ENCODE results near the gene RERG.
"Not testable (repeated sequence)": the region's sequence is repeated elsewhere in the genome, so short reads cannot be mapped to it uniquely, and the experiment has no call there.

RERG gene

DNA sequence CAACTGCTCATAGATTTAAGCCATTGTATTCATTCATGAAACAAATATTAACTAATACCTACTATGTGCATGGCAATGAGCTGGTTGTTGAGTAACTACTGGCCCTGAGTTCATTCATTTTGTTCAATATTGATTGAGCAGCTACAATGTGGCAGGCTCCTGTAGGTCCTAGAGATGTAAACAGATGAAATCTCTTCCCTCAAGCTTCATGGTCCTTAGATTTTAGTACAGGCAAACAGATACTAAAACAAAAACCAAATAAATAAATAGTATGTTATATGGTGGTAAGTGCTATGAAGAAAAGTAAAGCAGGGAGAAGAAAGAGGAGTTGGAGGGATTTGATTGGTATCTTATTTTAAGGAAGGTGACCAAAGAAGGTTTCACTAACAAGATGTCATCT is 77.8 kb downstream of the RERG start:
- no peak for DNase-seq (ENCODE audit: low read depth in 2 of 2)

- DNase-seq (ENCODE audit: low read depth in 2 of 2) = no peak
These were observed 78.5 kb downstream of the RERG start for GRCh38 chr12:15142711-15143110.

GRCh38 chr12:15131431-15131830 is 89.8 kb downstream of the RERG start:
- no peak for DNase-seq (ENCODE audit: low read depth in 2 of 2)

GRCh38 chr12:15130541-15130940 is 90.7 kb downstream of the RERG start:
- no peak for DNase-seq (ENCODE audit: low read depth in 2 of 2)

DNA sequence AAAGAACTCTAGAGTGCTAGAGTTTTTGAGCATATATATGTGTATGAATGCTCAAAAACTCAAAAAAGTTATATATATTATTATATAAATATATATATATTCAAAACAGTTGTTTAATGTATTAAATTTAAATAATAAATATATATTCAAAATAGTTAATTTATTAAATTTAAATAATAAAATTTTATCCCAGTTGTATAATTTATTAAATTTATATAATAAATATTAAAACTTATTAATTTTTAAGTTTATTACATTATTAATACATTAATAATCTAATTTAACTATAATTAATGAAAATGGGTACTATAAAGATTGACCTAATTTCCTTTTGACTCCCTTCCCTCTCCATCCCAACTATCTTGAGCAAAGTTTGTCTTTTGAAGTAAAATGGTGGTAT is 97.8 kb downstream of the RERG start:
- DNase-seq (ENCODE audit: low read depth in 2 of 2) = no peak

- no peak for DNase-seq (ENCODE audit: low read depth in 2 of 2)
These were observed 98.9 kb downstream of the RERG start for GRCh38 chr12:15122344-15122743.

DNA sequence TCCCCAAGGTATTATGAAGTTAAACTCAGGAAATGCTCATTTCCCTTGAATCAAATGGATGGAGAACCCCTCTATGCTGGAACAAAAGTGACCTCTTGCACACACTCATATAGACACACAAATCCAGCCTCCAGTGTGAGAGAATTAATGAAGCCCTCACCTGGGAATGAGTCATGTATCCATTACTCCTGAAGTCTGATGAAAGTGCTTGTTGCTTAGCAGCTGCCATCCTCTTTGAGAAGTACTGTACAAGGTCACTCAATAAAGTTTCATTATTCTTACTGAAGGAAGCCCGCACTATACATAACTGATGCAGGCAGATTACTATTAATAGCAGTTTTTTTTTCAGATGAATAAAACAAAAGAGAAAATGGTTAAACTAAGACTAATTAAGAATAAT is 102.3 kb downstream of the RERG start:
- DNase-seq (ENCODE audit: low read depth in 2 of 2) = no peak

DNA sequence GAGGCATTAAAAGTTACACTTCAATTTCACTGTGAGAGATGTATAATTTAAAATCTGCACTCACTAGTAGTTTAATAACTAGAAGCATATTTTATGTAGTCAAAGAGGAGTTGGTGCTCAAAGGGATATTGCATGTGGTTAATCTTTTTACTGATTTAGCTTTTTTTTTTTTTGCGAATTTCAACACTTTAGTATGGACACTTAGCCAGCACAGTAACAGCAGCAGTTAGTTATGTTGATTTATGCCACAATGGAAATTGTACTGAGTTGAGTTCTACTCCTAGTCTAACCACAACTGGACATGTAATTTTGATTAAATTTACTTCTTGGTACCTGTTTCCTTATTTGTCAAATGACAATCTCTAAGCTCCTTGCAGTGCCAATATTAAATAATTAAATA is 104.2 kb downstream of the RERG start:
- no peak for DNase-seq (ENCODE audit: low read depth in 2 of 2)

DNA sequence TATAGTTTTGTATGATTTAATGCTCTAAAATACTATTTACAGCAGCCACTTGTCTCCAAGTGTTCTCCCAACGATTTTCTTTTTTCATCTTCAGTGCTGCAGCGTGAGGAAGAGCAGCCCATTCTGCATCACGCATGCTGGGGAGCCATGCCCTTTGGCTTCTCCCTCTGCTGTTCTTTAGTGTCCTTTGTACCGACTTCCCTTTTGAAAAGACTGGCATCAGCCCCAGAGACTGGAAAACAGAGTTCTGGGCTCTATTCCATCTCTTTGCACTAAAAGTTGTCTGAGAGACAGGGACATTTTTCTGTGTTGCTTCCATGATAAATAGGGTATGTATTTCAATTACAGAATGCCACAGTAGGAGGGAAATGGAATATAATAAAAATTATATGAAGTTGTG is 105.1 kb downstream of the RERG start:
- DNase-seq (ENCODE audit: low read depth in 2 of 2) = no peak

- no peak for DNase-seq (ENCODE audit: low read depth in 2 of 2)
These were observed 105.8 kb downstream of the RERG start for GRCh38 chr12:15115434-15115833.

GRCh38 chr12:15114501-15114900 is 106.7 kb downstream of the RERG start:
- DNase-seq (ENCODE audit: low read depth in 2 of 2) = no peak

DNA sequence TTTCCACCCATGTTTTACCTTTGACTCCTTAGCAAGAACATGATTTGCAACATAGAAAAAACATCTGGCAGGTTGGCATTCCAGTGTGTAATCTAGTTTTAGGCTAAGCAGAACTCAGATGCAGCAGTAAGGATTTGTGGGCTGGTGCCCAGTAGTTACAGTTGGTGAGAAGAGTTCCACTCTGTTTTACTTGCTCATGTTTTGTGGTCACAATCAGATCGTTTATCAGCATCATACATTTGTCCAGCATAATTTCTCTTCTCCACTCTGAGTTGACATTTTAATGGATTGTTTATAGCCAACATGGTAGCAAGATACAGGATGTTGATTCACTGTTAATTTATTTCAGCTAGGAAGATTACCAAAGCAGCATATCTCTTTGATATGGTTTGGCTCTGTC is 128.4 kb downstream of the RERG start:
- DNase-seq (ENCODE audit: low read depth in 2 of 2) = no peak

DNA sequence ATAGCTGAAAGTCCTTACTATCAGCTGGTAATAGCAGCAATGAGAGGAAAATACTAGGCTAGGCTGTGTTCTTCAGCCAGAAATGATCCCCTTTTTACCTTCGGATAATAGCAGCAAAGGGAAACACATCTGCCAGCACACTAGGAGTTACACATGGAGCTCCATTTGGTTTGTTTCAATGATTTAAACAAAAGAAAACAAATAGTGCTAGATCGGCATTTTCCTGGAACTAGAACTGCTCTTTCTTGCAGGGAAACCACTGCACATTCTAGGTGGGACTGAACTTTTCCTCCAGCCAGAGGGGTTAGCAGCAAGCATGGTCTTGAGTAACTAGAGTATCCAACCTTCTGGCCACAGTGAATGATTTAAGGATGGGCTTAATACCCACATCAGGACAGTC is 130.8 kb downstream of the RERG start:
- DNase-seq (ENCODE audit: low read depth in 2 of 2) = no peak

DNA sequence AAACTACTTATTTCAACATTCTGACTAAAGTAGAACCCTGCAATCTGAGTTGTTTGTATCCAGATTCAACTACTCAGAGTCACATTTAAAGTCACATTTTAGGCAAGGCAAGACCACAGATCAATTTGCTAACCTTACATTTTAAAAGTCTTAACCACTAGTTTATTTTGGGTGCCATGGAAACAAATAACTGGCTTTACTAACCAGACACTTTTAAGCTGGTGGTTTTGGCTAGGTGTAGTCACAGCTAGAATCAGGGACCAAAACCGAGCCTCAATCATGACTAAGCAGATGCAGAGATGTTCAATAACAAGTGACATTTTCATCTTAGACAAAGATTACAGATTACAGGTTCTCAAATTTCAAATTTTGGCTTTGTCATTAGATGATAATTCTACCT is 133.1 kb downstream of the RERG start:
- no peak for DNase-seq (ENCODE audit: low read depth in 2 of 2)

- DNase-seq (ENCODE audit: low read depth in 2 of 2) = not testable (repeated sequence)
These were observed 143.5 kb downstream of the RERG start for GRCh38 chr12:15077751-15078150.

GRCh38 chr12:15074351-15074750 is 146.9 kb downstream of the RERG start:
- no peak for DNase-seq (ENCODE audit: low read depth in 2 of 2)

DNA sequence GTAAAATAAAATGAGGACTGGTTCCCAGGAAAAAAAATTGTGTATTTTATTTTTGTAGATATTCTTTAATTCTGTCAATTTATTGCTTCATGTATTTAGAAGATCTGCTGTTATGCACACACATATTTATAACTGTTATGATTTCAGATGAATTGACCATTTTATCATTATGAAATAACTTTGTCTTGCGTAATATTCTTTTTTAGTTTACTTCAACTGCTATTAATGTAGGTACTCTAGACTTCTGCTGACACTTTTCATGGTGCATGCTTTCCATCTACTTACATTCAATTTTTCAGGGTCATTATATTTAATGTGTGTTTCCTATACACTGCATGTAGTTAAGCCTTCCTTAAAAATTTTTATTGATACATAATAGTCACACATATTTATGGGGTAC is 162.1 kb downstream of the RERG start:
- no peak for DNase-seq (ENCODE audit: low read depth in 2 of 2)
